Adrenal gland (tissue), 12 donors: ENCODE results near the gene CAMK4. TPM values are rescaled to one million over a fixed set of nuclear protein-coding genes. Genes with fewer than 3 reads are reported as not detected.

ENCODE experiments used
- DNase-seq, 7 donors: peaks; one replicate each; pipeline ENCODE4 v3.0.0-alpha.2; 2019 to 2020
- H3K27ac ChIP-seq, 5 donors: fragments of 200-600 bp; sonication (generic) in 4 of 5; 1 replicate in 3 of 5; 2 replicates in 2 of 5; pipeline versions ENCODE4 v1.5.1 to v1.8.0; 2016 to 2020; ENCODE audit warnings: mild to moderate bottlenecking in 1 of 5
- H3K27me3 ChIP-seq: fragments of 200-600 bp; 2 replicates; pipeline ENCODE4 v1.8.0; 2021
- H3K36me3 ChIP-seq, 2 donors: fragments of 200-600 bp; replicated peaks in 1 of 2; 1 replicate in 1 of 2; 2 replicates in 1 of 2; pipeline versions ENCODE4 v1.5.1 to v1.8.0; 2018 to 2022
- H3K4me1 ChIP-seq, 2 donors: fragments of 200-600 bp; replicated peaks in 1 of 2; 1 replicate in 1 of 2; 2 replicates in 1 of 2; pipeline versions ENCODE4 v1.5.1 to v1.8.0; 2018 to 2021
- H3K4me3 ChIP-seq, 4 donors: fragments of 200-600 bp; sonication (generic) in 3 of 4; one replicate each; pipeline ENCODE4 v1.5.1; 2016 to 2018
- H3K9me3 ChIP-seq, 3 donors: fragments of 200-600 bp; sonication (generic) in 1 of 3; replicated peaks in 1 of 3; 1 replicate in 2 of 3; 2 replicates in 1 of 3; pipeline versions ENCODE4 v1.5.1 to v1.8.0; 2016 to 2021
- CTCF ChIP-seq, 6 experiments: fragments of 450-650 bp in 4 of 6; fragments of 200-600 bp in 2 of 6; sonication (generic) in 1 of 6; IDR thresholded peaks; 1 replicate in 5 of 6; 2 replicates in 1 of 6; pipeline versions ENCODE4 v1.5.1 to v1.8.0; 2016 to 2021; ENCODE audit warnings: antibody characterized with exemption in 6 of 6, mild to moderate bottlenecking in 2 of 6, moderate library complexity in 1 of 6
- POLR2A ChIP-seq, 2 donors: fragments of 450-650 bp; IDR thresholded peaks; one replicate each; pipeline ENCODE4 v1.6.1; 2017; ENCODE audit warnings: antibody characterized with exemption in 2 of 2, mild to moderate bottlenecking in 2 of 2, moderate library complexity in 1 of 2
- WGBS, 4 donors: extraction: QIAGEN DNeasy Blood & Tissue Kit in 2 of 4; methylation state at CpG; one replicate each; pipeline versions ENCODE4 v1.1.5 to v1.1.7; 2013 to 2017; 5-methylcytosine and 5-hydroxymethylcytosine counted together
- intact Hi-C, 2 donors: fragments of 100-400 bp; cut with DNase I; formaldehyde crosslinking; loops; one replicate each; pipeline versions ENCODE4 v1.14.1 to v1.15.0; 2022 to 2023
- polyA plus RNA-seq, 3 donors: library from polyadenylated mRNA; stranded (reverse); fragments of 200-250 nt in 2 of 3; fragments of 350-450 nt in 1 of 3; fragmentation: Illumina TruSeq in 1 of 3; extraction: RNeasy Lipid Tissue Mini Kit (QIAGEN cat#74804) in 1 of 3; gene quantifications; one replicate each; pipeline ENCODE4 v1.2.3, GENCODE V29; 2013 to 2014
- total RNA-seq, 9 donors: library from RNA; depleted of rRNA in 4 of 9; stranded (reverse); fragments of >200 nt in 4 of 9; fragments of 120-200 nt in 1 of 9; fragmentation: NEBNext Ultra II Directional in 1 of 9; extraction: Animal tissue kit (Norgen Biotek cat#: 25700) in 1 of 9; gene quantifications; one replicate each; pipeline versions ENCODE4 v1.1.0 to v1.2.4, GENCODE V29; 2013 to 2023
- donor health status: healthy with polysubstance abuse.
- donor health status: Bipolar disorder and iron deficiency.
- donor health status: DM: yes; HTN: yes; CAD: no.
- donor health status: DM: no; HTN: no; CAD: no.
- donor health status: DM: no; HTN: no; CAD: no.
- donor health status: DM: yes; HTN: yes; CAD: no.

CAMK4 gene
- total and polyA plus RNA-seq, 12 donors, result 0.06 to 9.2 (median 2.0) TPM

GRCh38 chr5:111243318-111243717 lies 19.1 kb downstream of the CAMK4 start:
- intact Hi-C loops, result no loop called here
- Histone ChIP-seq H3K27me3 (no peaks in the 10 kb centered on the region), H3K9me3 (no peaks in the 10 kb centered on the region), H3K4me1 (no peaks in the 10 kb centered on the region), H3K4me3 (no peak overlapping the region), H3K36me3 (no peaks in the 10 kb centered on the region), H3K27ac (no peak overlapping the region)
- no peak for DNase-seq
- 75 to 86% (median 81%) methylated on average over 1 of the region's 1 CpG for WGBS, 4 donors
- no peak for TF ChIP-seq POLR2A (IDR thresholded peaks at IDR 0.05)

GRCh38 chr5:111245654-111246053 lies 21.5 kb downstream of the CAMK4 start:
- Histone ChIP-seq H3K27ac (no peak overlapping the region), H3K9me3 (no peaks in the 10 kb centered on the region), H3K4me3 (no peak overlapping the region), H3K36me3 (no peaks in the 10 kb centered on the region), H3K4me1 (no peaks in the 10 kb centered on the region), H3K27me3 (no peaks in the 10 kb centered on the region)
- intact Hi-C loops, result no loop called here
- DNase-seq, result no peak
- WGBS, 4 donors, result 74 to 91% (median 84%) methylated on average over 2 of the region's 2 CpGs
- TF ChIP-seq POLR2A (IDR thresholded peaks at IDR 0.05) (no peak), CTCF (IDR thresholded peaks at IDR 0.05) (no peak)

GRCh38 chr5:111246459-111246858 lies 22.3 kb downstream of the CAMK4 start:
- no peaks in the 10 kb centered on the region for H3K9me3 ChIP-seq
- WGBS, 4 donors, result 64 to 77% (median 71%) methylated on average over 1 of the region's 1 CpG
- no peak overlapping the region for H3K4me3 ChIP-seq
- no peak overlapping the region for H3K27ac ChIP-seq
- TF ChIP-seq CTCF (IDR thresholded peaks at IDR 0.05), result no peak
- TF ChIP-seq POLR2A (IDR thresholded peaks at IDR 0.05), result no peak
- no peaks in the 10 kb centered on the region for H3K4me1 ChIP-seq
- H3K36me3 ChIP-seq, result no peaks in the 10 kb centered on the region
- no peak for DNase-seq
- intact Hi-C loops, result no loop called here
- H3K27me3 ChIP-seq, result no peaks in the 10 kb centered on the region

DNA sequence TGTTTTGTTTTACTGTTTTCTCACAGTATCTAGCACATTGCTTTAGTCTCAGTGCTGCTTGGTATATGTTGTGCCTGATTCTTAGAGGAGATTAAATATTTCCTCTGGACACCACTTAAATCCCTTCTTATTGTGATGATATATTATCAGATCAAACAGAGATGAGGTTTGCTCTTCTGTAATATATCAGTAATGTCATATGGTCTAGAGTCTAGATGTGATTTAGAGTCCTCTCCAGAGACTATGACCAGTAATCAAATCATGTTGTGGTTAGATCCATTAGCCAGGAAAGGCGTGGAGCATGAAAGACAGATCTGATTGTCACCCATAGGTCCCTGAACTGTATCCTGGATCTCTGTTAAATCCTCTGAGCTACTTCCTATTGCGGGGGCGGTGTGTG lies 24.4 kb downstream of the CAMK4 start:
- TF ChIP-seq CTCF (IDR thresholded peaks at IDR 0.05), result no peak
- no peak for TF ChIP-seq POLR2A (IDR thresholded peaks at IDR 0.05)
- intact Hi-C loops, result no loop called here
- WGBS, 4 donors, result 73 to 79% (median 75%) methylated on average over 3 of the region's 3 CpGs
- no peaks in the 10 kb centered on the region for H3K36me3 ChIP-seq
- no peaks in the 10 kb centered on the region for H3K4me1 ChIP-seq
- DNase-seq, result no peak
- no peak overlapping the region for H3K27ac ChIP-seq
- no peaks in the 10 kb centered on the region for H3K9me3 ChIP-seq
- H3K4me3 ChIP-seq, result no peak overlapping the region
- H3K27me3 ChIP-seq, result no peaks in the 10 kb centered on the region

- no peak for DNase-seq
- intact Hi-C loops, result no loop called here
- Histone ChIP-seq H3K4me3 (no peak overlapping the region), H3K27me3 (no peaks in the 10 kb centered on the region), H3K36me3 (no peaks in the 10 kb centered on the region), H3K27ac (no peak overlapping the region), H3K9me3 (no peaks in the 10 kb centered on the region), H3K4me1 (no peaks in the 10 kb centered on the region)
- TF ChIP-seq CTCF (IDR thresholded peaks at IDR 0.05) (no peak), POLR2A (IDR thresholded peaks at IDR 0.05) (no peak)
- WGBS, 4 donors, result 73 to 76% (median 75%) methylated on average over 6 of the region's 6 CpGs
Measured at GRCh38 chr5:111251921-111252320, 27.7 kb downstream of the CAMK4 start.
